ENCODE results near the gene REEP6.

GRCh38 chr19:1490311-1491113, 469 bp upstream of the REEP6 start, which contains the start of gene PCSK4:
- no peak for TF ChIP-seq POLR2A (IDR thresholded peaks at IDR 0.05)
- TF ChIP-seq CTCF (IDR thresholded peaks at IDR 0.05) = no peak
